Ecto neural progenitor cell (in vitro differentiated cells): ENCODE measurements around the gene CAMTA1.

ENCODE experiments used
- DNase-seq: peaks from one replicate; pipeline ENCODE4 v3.0.0-alpha.2; 2018; ENCODE audit warnings: low spot score

CAMTA1 gene

GRCh38 chr1:7432102-7432899 is 647.0 kb downstream of the CAMTA1 start:
- DNase-seq = no peak

DNA sequence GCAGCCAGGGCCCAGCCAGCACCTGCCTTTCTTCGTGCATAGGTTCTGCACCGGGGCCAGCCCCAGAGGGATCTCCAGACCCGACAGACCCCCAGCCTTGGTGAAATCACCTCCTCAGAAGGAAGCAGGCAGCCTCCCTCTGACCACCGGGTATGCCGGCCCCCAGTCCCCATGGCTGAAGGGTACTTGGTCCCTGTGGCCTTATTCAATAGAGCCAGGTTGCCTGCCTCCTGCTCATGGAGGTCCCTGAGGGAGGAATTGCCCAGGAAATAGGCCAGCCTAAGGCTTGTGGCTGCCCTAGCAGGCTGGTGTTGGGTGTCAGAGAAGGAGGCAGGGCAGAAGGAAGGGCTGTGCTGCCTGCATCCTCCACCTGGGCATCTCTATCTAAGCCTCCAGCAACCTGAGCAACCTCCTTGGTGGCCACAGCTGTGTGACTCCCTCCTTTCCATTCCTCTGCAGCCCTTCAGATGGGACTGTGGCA is 647.7 kb downstream of the CAMTA1 start:
- DNase-seq = no peak

DNA sequence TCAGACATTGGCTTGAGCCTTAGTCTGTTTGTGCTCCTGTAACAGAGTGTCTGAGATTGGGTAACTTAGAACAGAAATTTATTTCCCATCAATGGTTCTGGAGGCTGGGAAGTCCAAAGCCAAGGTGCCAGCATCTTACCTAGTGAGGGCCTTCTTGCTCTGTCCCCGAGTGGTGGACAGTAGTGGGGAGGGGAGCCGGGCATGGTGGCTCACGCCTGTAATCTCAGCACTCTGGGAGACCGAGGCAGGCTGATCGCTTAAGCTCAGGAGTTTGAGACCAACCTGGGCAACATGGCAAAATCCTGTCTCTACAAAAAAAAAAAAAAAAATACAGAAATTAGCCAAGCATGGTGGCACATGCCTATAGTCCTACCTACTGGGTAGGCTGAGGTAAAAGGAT is 649.3 kb downstream of the CAMTA1 start:
- DNase-seq = no peak

GRCh38 chr1:7435276-7436055 is 650.2 kb downstream of the CAMTA1 start:
- DNase-seq = no peak

- no peak for DNase-seq
These were observed 651.1 kb downstream of the CAMTA1 start for GRCh38 chr1:7436056-7437005.

- no peak for DNase-seq
These were observed 651.8 kb downstream of the CAMTA1 start for GRCh38 chr1:7437036-7437435.

- DNase-seq = no peak
These were observed 652.5 kb downstream of the CAMTA1 start for GRCh38 chr1:7437608-7438395.

DNA sequence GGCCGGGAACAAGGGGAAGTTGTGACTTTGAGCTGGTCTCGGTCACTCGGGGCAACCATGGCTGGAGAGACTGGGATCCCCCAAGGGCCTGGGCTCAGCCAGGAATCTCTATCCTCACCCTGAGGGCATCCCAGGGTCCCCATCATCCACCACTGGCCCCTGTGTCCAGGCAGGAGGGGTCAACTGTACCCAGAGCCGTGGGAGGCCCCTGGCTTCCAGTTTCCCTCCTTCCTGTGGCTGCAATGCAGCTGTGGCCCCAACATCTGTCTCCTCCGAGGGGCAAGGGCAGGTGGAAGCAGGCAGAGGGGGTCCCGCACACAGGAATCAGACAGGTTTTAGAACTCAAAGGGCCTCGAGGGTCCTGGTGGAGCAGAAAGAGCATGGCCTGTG is 653.1 kb downstream of the CAMTA1 start:
- DNase-seq = no peak

DNA sequence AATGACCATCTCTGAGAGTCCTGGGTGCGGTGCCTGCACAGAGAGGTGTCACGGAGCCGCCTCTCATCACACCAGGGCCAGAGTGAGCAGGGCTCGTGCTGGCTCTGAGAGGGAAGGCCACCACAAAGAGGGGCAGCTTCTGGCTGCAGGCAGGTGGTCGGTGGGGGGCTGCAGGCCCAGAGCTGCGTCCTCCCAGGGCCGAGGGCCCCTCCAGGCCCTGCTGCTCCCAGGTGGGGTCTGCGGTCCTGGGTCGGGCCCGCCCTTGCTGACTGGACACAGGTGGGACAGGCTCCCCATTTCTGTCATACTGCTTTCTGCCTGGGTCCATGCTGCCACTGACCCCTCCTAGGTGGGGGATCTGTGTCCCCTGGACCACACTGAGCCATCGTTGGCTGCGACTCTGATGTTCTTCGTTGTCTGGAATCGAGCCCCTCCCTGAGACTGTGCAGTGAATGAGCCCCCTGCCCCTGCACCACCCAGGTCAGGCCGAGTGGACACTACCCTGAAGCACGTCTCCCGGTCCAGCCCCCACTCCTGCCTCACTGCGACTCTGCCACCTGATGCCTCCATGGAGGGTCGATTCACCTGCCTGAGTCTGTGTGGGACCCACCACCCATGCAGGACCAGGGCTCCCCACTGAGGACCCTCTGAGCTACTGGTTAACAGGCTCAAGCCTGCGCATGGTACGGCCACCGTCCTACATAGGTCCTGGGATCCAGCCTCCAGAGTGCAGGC is 653.8 kb downstream of the CAMTA1 start:
- DNase-seq = no peak

GRCh38 chr1:7440154-7440553 is 654.9 kb downstream of the CAMTA1 start:
- no peak for DNase-seq

- DNase-seq = no peak
These were observed 656.0 kb downstream of the CAMTA1 start for GRCh38 chr1:7441143-7441841.

GRCh38 chr1:7442036-7442435 is 656.8 kb downstream of the CAMTA1 start:
- DNase-seq = no peak

GRCh38 chr1:7442918-7443317 is 657.7 kb downstream of the CAMTA1 start:
- DNase-seq = no peak

GRCh38 chr1:7444363-7444762 is 659.1 kb downstream of the CAMTA1 start:
- DNase-seq = no peak

- no peak for DNase-seq
These were observed 661.8 kb downstream of the CAMTA1 start for GRCh38 chr1:7447093-7447492.

- no peak for DNase-seq
These were observed 662.5 kb downstream of the CAMTA1 start for GRCh38 chr1:7447736-7448135.

GRCh38 chr1:7448986-7449385 is 663.7 kb downstream of the CAMTA1 start:
- no peak for DNase-seq

- no peak for DNase-seq
These were observed 664.5 kb downstream of the CAMTA1 start for GRCh38 chr1:7449750-7450149.

DNA sequence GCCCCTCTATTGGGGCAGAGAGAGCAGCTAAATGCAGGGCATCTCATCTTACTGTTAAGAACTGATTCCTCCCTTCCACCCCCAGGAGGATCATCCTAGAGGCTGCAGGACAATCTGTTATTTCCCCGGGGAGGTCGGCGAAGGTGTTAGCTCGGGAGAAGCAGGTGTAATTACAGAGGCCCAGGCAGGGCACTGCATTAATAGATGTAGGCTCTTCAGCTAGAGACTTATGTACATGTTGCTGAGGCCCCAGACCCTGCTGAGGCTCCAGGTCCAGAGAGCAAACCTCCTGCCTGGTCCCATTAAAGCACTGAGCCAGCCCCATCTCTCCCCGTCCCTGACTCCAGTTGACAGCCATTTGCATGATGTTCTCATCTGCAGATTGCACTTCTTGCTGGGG is 665.6 kb downstream of the CAMTA1 start:
- no peak for DNase-seq

- DNase-seq = no peak
These were observed 667.8 kb downstream of the CAMTA1 start for GRCh38 chr1:7453038-7453437.
